Stimulated activated CD8-positive, alpha-beta memory T cell treated with anti-CD3 and anti-CD28 coated beads, Interleukin-15, amount 100 ng/mL, for 48 hours (primary cell): ENCODE data around the gene CDK11B.
"Not testable (repeated sequence)": the region's sequence is repeated elsewhere in the genome, so short reads cannot be mapped to it uniquely, and the experiment has no call there.

Source experiments
- DNase-seq, 2 donors: peaks; one replicate each; pipeline ENCODE4 v3.0.0-alpha.2; 2020; ENCODE audit warnings: low read depth in 2 of 2

Gene CDK11B

DNA sequence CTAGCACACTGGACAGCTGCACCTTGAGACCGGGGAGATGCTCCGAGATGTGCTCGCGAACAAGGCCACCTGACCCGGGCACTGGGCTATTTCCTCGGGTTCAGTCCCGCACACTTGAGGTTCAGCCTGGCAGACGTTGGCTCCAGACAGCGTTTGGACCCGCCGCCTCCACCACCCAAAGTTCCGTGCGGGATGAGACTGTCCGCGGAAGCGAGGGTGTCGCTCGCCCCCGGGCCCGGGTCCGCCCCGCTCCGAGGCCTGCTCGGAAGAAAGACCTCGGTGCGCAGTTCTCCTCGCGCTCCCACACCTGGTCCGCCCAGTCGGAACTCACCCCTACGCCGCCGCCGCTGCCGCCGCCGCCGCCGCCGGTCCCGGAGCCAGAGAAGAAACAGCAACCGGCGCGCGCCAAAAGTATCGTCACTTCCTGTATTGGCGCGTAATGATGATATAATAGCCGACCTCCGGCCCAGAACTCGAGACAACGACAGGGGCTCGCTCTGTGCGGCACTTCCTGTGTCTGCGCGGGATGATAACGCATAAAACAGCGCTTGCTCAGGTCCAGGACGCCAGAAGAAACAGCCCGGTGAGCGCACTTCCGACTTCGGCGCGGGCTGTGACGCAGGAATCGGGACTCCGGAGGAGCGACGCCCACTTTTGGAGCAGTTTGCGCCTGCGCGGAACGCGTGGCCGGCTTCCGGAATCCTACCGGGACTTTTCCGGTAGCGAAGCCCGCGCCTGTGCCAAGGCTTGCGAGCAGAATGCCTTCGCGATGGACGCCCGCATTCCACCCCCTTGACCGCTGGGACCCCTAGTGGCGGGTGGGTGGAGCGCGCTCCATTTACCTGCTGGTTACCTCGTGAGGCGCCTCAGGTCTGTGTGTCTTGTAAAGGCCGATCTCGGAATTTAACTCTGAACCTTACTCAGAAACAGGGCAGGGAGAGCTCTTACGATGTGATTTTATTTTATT lies at the start of gene CDK11B:
Gene CDK11B, minus strand, starts transcription at position 422 of the 967 bp plus-strand sequence. CDS start 1,519 bp downstream, outside the sequence.
- peak; percentile 95 to 99 for DNase-seq

DNA sequence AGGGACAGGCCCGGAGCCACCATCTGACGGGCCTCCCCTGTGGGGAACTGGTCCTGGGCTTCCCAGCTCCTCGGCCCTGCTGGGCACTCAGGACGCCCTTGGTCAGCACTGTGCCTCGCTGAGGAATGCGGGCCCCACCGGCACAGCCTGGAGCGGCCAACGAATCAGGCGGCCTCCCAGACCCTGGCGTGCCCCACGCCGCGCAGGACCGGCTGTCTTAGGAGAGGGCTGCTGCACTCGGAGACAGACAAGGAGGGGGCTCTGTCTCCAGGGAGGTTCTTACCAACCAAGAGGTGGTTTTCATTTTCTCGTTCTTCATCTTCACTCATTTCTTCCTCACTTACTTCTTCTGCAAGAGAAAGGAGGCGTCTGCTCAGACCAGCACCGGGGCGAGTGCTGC lies 49.1 kb upstream of the CDK11B start:
- DNase-seq = not testable (repeated sequence)

DNA sequence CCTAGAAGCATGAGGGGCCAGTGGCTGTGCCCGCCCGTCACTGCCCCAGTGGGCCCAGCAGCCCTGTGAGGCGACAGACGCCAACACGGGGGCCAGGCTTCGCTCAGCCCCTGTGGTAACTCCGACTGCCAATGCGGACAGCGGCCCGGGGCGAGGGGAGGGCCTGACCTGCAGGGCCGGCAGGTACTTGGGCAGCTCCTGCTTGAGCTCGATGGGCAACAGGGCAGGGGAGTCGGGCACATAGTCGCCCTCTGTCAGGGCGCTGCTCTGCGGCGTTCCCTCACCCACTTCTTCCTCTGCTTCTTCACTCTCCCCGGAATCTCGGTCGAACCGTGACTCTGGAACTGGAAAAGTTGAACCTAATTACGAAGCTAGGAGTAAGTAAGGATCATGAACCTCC lies 48.4 kb upstream of the CDK11B start:
- DNase-seq = not testable (repeated sequence)

DNA sequence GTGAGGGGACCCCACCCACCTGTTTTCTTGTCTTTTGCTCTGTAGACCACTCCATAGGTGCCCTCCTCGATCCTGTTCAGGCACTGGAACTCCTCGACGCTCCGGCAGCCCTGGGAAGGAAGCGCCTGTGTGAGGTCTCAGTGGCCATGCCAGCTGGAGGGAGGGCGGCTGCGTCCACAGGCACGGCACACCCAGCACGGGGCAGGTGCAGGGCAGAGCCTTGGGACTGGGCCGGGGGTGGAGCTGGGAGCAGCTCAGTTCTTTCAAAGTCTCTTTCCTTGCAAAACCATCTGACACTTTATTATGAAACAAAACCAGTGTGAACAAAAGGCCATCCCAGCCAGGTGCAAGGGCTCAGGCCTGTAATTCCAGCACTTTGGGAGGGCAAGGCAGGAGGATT lies 46.8 kb upstream of the CDK11B start:
- not testable (repeated sequence) for DNase-seq

DNA sequence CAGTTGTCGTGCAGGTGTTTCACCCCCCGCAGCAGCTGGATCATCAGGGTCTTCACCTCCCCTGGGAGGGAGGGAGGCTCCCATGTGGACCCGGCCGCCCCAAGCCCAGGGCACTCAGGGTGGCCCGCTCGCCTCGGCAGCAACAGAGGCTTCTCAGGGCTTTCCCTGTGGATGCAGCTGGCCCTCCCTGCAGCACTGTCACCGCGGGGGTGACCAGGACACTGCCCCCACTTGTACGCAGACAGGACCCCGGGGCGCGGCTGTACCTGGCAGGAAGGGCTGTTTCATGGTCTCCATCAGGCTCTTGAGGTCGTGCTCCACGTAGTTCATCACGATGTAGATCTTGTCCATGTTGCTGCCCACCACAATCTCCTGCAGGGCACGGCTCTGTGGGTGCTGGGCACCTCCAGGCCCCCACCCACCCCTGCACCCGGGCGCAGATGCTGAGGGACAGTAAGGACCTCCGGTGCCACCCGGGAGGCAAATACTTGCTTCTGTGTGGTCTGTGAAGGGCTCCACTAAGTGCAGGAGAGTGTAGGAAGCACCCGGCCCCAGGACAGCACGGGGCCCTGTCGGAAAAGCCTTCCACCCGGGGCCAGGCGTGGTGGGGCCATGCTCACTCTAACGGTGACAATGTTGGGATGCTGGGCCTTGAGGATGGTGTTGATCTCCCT lies 45.6 kb upstream of the CDK11B start:
- DNase-seq = not testable (repeated sequence)

DNA sequence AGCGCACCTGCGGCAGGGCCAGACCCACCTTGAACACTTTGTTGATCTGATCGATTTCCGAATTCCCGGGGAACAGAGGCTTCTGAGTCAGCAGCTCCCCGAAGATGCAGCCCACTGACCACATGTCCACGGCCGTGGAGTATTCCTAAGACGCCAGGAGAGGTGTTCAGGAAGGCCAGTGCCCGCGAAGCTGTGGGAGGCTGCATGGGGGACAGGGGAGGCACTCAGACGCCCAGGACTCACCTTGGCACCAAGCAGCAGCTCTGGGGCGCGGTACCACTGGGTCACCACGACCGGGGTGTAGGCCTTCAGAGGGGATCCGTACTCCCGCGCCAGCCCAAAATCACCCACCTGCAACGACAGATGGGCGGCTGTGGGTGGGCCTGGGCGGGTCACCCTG lies 45.0 kb upstream of the CDK11B start:
- no peak for DNase-seq

DNA sequence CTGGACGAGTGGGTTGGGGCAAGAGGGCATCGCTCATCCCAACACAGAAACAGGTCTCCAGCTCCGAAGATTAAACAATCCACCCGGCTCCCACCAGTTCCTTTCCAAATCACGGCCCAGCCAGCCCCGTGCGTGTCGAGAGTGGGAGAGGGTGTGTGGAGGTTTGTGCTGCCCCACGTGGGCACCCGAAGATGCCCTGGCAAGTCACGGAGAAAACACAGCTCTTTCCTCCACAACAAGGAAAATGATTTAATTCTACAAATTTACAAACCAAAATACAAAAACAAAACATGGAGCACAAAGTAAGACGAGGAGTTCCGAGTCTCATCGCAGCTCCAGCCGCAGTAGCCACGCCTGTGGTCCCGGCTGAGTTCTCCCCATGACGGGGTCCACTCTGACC lies 43.7 kb upstream of the CDK11B start:
- DNase-seq = not testable (repeated sequence)

DNA sequence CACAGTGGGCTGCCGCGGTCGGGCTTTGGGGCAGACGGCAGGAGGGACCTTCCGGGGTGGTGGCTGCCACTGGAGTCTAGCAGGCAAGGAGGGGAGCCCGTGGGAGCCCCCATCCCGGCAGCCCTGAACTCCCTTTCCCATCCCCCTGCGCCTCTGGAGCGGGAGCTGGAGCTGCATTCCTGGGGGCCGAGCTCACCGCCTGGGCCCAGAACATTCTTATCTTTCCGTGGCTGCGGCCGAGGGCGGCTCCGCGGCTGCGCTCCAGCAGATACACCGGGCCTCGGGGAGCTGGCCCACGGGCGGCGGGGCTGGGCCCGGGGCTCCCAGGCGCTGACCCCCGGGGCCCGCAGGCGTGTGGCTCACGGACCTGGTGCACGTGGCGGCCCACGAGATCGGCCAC lies 41.8 kb upstream of the CDK11B start:
- DNase-seq = not testable (repeated sequence)

DNA sequence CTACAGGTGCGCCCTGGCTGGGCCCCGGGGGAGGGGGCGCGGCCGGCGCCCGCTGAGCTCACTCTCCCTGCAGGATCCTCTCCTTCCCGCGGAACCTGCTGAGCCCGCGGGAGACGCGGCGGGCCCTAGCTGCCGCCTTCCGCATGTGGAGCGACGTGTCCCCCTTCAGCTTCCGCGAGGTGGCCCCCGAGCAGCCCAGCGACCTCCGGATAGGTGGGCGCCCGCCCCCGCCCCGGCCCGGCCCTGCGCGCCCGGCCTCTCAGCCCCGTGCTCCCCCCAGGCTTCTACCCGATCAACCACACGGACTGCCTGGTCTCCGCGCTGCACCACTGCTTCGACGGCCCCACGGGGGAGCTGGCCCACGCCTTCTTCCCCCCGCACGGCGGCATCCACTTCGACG lies 41.3 kb upstream of the CDK11B start:
- DNase-seq = not testable (repeated sequence)

DNA sequence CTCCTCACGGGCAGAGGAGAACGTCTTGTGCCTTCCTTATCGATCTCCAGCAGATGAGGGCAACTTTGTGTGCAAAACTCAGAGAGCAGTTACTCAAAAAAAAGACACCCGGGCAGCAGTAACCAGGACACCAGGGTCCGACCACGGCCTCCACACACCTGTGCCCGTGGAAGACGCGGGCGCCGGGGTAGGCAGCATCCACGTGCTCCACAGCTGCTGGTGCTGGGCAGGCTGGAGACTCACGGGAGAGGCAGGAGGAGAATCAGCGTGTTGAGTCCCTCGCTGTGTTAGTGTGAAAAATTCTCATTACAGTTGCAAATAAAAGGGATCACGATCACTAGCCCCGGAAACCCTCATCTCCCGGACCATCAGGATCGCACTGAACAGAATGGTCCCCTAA lies 40.3 kb upstream of the CDK11B start:
- DNase-seq = not testable (repeated sequence)

DNA sequence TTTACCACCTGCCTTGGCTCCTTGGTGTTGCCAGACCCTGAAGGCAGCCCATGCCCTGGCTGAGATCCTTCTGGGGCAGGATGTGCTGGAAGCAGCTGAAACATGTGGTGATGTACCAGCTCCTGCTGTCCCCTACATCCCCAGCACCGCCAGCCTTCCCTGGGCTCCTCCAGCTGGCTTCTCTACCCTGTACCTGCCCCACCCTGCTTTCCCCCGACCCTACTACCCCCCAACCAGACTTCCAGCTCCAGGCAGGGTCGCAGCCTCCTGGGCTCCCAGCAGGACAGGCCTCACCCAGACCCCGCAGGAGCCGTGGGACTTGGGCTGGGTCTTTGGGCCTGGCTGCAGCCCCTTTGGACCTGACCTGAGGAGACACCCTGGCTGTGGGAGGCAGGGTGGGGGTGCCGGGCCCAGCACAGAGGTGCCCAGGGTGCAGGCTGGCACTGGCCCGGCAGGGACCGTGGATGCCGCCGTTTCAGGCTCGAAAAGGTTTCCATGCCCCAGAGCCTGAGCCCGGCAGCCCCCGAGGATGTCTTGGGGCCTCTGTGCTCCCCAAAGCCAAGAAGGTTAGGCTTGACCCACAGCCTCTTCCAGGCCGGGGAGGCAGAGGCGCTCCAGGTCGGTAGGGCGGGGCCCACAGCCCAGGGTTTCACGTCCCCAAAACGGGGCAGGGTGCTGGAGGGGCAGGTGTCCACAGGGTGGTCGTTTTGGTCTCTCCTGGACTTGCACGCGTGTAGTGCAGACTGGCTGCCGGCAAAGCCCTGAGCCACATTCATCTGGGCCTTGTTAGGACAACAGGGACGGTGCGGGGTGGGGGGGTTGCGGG lies 38.8 kb upstream of the CDK11B start:
- DNase-seq = not testable (repeated sequence)

DNA sequence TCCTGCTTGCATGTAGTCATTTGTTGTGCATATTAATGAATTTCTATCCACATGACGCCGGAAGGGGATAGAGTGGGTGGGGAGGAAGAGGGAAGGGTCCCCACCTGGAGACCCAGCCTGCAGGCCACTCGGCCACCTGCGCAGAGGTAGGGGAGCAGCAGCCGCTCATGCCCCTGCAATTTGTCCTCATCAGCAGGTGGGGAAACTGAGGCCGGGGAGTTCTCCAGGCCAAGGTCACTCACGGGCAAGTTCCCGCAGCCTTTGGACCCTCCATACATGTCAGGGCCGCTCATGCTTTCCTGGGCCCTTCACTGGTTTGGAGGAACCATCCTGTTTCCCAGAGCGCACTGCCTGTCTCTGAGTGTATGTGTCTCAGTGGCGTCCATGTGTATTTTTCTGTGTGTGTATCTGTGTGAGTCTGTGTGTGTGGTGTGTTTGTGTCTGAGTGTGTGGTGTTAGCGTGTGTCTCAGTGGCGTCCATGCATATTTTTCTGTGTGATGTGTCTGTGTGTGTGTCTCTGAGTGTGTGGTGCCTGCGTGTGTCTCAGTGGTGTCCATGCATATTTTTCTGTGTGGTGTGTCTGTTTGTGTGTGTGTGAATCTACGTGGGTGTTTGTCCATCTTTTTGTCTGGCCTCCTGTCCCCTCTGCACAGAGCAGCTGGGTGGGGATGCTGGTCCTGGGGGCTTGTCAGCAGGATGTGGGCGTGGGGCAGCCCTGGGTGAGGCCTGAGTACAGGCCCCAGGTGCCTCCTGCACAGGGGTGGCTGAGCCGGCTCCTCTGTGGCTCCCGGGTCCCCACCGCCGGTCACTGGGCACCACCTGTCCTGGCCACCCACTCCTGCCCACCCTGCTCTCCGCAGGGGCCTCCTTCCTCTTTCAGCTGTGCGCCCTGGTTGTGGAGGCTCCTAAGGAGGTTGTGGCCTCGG lies 37.9 kb upstream of the CDK11B start:
- DNase-seq = not testable (repeated sequence)

DNA sequence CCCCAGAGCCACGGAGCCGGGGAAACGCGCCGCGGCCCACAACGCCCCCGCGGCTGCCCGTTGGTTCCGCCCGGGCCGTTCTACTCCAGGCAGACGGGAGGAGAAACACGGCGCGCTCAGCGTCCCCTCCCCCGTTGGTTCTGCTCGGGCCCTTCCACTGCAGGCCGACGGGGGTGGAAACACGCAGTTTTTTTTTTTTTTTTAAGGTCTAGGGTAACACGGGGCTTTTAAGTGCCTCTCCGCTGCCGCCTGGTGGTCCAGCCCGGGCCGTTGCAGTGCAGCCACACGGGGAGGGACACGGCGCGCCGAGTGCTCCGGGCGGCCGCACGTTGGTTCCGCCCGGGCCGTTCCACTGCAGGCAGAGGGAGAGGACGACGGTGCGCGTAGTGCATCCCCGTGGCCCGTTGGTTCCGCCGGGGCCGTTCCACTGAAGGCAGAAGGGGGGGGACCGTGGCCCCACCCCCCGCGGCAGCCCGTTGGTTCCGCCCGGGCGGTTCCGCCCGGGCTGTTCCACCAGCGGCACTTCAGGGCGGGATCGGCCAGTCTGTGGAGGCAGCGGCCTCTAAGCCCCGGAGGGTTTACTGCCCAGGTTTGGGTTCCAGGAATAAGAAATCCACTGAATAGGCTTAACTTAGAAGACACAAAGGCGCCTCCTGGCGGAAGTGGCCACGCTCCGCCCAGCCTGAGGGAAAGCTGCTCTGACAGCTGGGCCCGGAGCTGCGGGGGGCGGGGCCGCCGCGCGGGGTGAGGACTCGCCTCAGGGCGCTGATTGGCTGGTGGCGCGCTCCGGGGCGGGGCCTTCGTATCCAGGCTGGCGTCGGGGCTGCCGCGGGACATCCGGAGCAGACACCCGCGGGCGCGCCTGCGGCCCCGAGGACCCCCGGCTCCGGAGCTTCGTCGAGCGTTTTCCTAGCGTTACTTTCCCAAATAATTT lies 34.2 kb upstream of the CDK11B start, which contains the start of gene SLC35E2B:
Gene SLC35E2B, minus strand, starts transcription at position 82 of the 934 bp plus-strand sequence. CDS start 16,096 bp downstream, outside the sequence.
- DNase-seq = peak; percentile 84 to 90

DNA sequence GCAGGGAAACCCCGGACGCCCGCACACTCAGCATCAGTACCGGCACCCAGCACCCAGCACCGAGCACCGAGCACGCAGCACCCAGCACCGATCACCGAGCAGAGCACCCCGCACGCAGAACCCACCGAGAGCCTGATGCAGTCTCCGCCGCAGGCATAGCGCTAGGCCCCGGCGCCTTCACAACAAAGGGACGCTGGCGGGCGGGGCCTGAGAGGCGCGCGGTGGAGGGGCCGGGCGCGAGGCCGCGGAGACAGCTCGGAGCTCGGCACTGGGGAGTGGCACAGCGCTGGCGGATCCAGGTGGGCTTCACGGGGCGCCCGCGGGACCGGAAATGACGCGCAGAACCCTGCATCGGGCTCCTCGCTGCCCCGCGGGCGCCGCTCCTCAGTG lies 33.5 kb upstream of the CDK11B start:
- peak; percentile 72 to 74 for DNase-seq

DNA sequence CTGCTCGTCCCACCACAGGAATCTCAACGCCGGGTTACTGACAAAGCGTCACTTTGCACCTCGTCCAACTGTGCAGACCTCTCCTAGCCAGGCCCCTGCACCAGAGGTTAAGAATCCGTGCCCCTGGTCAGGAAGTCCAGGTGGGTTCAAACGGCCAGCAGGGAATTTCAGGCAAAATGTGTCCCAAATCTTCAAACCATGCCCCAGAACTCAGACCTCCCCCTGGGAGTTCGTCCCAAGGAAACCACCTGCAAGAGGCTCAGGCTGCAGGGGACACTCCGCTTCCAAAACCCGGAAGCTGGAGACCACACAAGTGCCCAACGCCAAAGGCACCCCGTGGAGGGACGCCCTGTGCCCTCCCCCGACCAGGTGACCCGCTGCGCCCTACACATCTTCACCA lies 32.6 kb upstream of the CDK11B start:
- DNase-seq = not testable (repeated sequence)

DNA sequence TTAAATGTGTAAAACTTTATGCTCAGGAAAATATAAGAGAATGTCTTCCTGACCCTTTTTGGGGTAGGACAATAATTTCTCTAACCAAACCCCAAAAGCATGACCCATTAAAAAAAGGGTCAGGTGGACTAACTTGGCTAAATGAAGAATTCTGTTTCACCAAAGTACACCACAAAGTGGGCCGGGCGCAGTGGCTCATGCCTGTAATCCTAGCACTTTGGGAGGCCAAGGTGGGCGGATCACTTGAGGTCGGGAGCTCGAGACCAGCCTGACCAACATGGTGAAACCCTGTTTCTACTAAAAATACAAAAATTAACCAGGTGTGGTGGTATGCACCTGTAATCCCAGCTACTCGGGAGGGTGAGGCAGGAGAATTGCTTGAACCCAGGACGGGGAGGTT lies 30.7 kb upstream of the CDK11B start:
- DNase-seq = not testable (repeated sequence)

DNA sequence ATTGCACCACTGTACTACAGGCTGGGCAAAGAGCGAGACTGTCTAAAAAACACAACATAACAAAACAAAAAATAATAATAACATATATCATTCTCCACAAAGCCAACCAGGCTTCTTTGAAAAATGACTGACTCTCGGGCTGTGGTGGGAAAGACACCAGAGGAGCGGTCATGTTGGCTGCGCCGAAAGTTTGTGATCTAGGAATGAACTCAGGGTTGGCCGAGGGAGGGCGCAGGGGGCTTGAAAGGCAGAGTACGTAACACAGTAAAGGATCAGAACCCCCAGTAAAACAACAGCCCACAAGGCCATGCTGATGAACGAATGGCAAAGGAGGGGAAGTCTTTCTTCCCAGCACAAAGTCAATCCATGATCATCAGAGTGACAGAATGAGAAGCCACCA lies 29.0 kb upstream of the CDK11B start:
- DNase-seq = no peak

DNA sequence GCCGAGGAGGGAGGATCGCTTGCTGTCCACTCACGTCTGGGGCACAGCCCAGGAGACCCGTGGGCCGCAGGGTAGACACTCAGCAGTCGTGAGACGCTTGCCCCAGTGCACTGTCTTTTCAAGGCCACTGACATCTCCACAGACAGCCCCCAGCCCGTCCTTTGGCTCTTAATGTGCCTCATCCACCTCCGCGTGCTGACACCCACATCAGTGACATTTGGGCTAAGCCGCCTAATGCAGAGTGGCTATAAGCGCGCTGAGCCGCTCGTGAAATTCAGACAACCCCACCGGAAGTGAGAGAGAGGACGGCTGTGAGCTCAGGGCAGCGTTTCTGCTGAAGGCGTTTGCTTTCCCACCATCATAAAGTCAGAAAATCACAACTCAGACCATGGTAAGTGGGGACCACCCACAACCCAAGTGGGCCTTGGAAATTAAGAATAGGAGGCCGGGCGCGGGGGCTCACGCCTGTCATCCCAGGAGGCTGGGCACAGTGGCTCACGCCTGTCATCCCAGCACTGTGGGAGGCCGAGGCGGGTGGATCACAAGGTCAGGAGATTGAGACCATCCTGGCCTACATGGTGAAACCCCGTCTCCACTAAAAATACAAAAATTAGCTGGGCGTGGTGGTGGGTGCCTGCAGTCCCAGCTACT lies 25.4 kb upstream of the CDK11B start:
- DNase-seq = no peak
